Activated T-helper 1 cell treated with anti-CD3 and anti-CD28 coated beads, Interleukin-12 subunit alpha, Interleukin-12 subunit beta, Interleukin-2, Interleukin-4 antibody, amounts not matched to agents 30 ng/mL and 10 ng/mL and 1 ng/mL, durations not matched to agents 14 hours and 24 hours and 36 hours (primary cell): Measurements from ENCODE around the gene KSR2. TPM values are rescaled to one million over a fixed set of nuclear protein-coding genes. Genes with fewer than 3 reads are reported as not detected.

ENCODE experiments used
- DNase-seq: peaks from one replicate; pipeline ENCODE4 v3.0.0; 2021; ENCODE audit warnings: low spot score
- H3K27ac Mint-ChIP-seq: one replicate; pipeline ENCODE4 v1.8.0; 2021; ENCODE audit warnings: mild to moderate bottlenecking, mixed read lengths
- H3K27me3 Mint-ChIP-seq: one replicate; pipeline ENCODE4 v1.8.0; 2022; ENCODE audit warnings: mild to moderate bottlenecking, moderate library complexity, mixed read lengths; ENCODE audit not compliant: insufficient read depth
- H3K36me3 Mint-ChIP-seq: one replicate; pipeline ENCODE4 v1.8.0; 2021; ENCODE audit warnings: low read depth, mixed read lengths
- H3K4me1 Mint-ChIP-seq: one replicate; pipeline ENCODE4 v1.8.0; 2021; ENCODE audit warnings: low read depth, mixed read lengths
- H3K4me3 Mint-ChIP-seq: one replicate; pipeline ENCODE4 v1.8.0; 2021; ENCODE audit warnings: mild to moderate bottlenecking, moderate library complexity, mixed read lengths
- H3K9me3 Mint-ChIP-seq: one replicate; pipeline ENCODE4 v1.8.0; 2021; ENCODE audit warnings: mixed read lengths
- intact Hi-C: fragments of 100-400 bp; cut with micrococcal nuclease; formaldehyde crosslinking; loops from one replicate; pipeline ENCODE4 v1.15.1; 2024
- total RNA-seq: library from RNA; stranded (reverse); gene quantifications from 2 replicates; pipeline ENCODE4 v1.2.3, GENCODE V29; 2022

Gene KSR2
- total RNA-seq, 1 donor from 2014 or later, result 0.08 TPM

- peak; percentile 54 for DNase-seq
- no peak overlapping the region for H3K4me3 Mint-ChIP-seq
- H3K27ac Mint-ChIP-seq, result no peak overlapping the region
- no peaks in the 10 kb centered on the region for H3K36me3 Mint-ChIP-seq
- intact Hi-C loops, result loop anchor here (1.0 kb wide), 2 partner anchors 601 to 625 kb away; no protein-coding TSS in a partner anchor
- H3K9me3 Mint-ChIP-seq, result no peaks in the 10 kb centered on the region
- peaks cover 5% of the 10 kb centered on the region for H3K4me1 Mint-ChIP-seq
- peaks cover 2% of the 10 kb centered on the region for H3K27me3 Mint-ChIP-seq
Observed at GRCh38 chr12:117836999-117837736, 131.6 kb downstream of the KSR2 start.

- H3K27ac Mint-ChIP-seq, result no peak overlapping the region
- intact Hi-C loops, result no loop called here
- H3K27me3 Mint-ChIP-seq, result peaks cover 2% of the 10 kb centered on the region
Observed at GRCh38 chr12:117836476-117836875, 132.3 kb downstream of the KSR2 start.

GRCh38 chr12:117835156-117835555, 133.6 kb downstream of the KSR2 start:
- Mint-ChIP-seq H3K27me3 (peaks cover 2% of the 10 kb centered on the region), H3K36me3 (no peaks in the 10 kb centered on the region), H3K9me3 (peaks cover 9% of the 10 kb centered on the region), H3K4me1 (peaks cover 5% of the 10 kb centered on the region), H3K4me3 (no peak overlapping the region), H3K27ac (no peak overlapping the region)
- intact Hi-C loops, result no loop called here
- no peak for DNase-seq

More at GRCh38 chr12:117836476-117836875, 132.3 kb downstream of the KSR2 start:
- Mint-ChIP-seq H3K4me3 (no peak overlapping the region), H3K36me3 (no peaks in the 10 kb centered on the region), H3K9me3 (no peaks in the 10 kb centered on the region), H3K4me1 (peaks cover 5% of the 10 kb centered on the region)
- no peak for DNase-seq

- Mint-ChIP-seq H3K36me3 (no peaks in the 10 kb centered on the region), H3K27ac (no peak overlapping the region), H3K4me3 (no peak overlapping the region), H3K4me1 (peaks cover 5% of the 10 kb centered on the region), H3K9me3 (peaks cover 32% of the 10 kb centered on the region), H3K27me3 (no peaks in the 10 kb centered on the region)
- intact Hi-C loops, result no loop called here
- DNase-seq, result no peak
Observed at GRCh38 chr12:117832459-117833457, 136.0 kb downstream of the KSR2 start.

- Mint-ChIP-seq H3K9me3 (peaks cover 40% of the 10 kb centered on the region), H3K27me3 (no peaks in the 10 kb centered on the region), H3K4me1 (no peaks in the 10 kb centered on the region), H3K27ac (no peak overlapping the region), H3K4me3 (no peak overlapping the region), H3K36me3 (no peaks in the 10 kb centered on the region)
- intact Hi-C loops, result no loop called here
- DNase-seq, result no peak
Observed at GRCh38 chr12:117830471-117830870, 138.3 kb downstream of the KSR2 start.

- no peak overlapping the region for H3K4me3 Mint-ChIP-seq
Observed at GRCh38 chr12:117829108-117829507, 139.7 kb downstream of the KSR2 start.

GRCh38 chr12:117827660-117828059, 141.1 kb downstream of the KSR2 start:
- intact Hi-C loops, result no loop called here
- no peak for DNase-seq
- Mint-ChIP-seq H3K9me3 (peaks cover 40% of the 10 kb centered on the region), H3K27me3 (no peaks in the 10 kb centered on the region), H3K27ac (no peak overlapping the region), H3K4me3 (no peak overlapping the region), H3K4me1 (no peaks in the 10 kb centered on the region), H3K36me3 (no peaks in the 10 kb centered on the region)

More at GRCh38 chr12:117829108-117829507, 139.7 kb downstream of the KSR2 start:
- no peak for DNase-seq
- Mint-ChIP-seq H3K9me3 (peaks cover 40% of the 10 kb centered on the region), H3K27me3 (no peaks in the 10 kb centered on the region), H3K4me1 (no peaks in the 10 kb centered on the region), H3K36me3 (no peaks in the 10 kb centered on the region), H3K27ac (no peak overlapping the region)
- intact Hi-C loops, result no loop called here

- no peaks in the 10 kb centered on the region for H3K27me3 Mint-ChIP-seq
- no peaks in the 10 kb centered on the region for H3K36me3 Mint-ChIP-seq
- H3K4me1 Mint-ChIP-seq, result no peaks in the 10 kb centered on the region
Observed at GRCh38 chr12:117825827-117826226, 143.0 kb downstream of the KSR2 start.

GRCh38 chr12:117821480-117822175, 147.2 kb downstream of the KSR2 start:
- Mint-ChIP-seq H3K36me3 (no peaks in the 10 kb centered on the region), H3K27me3 (no peaks in the 10 kb centered on the region), H3K4me3 (no peak overlapping the region), H3K27ac (no peak overlapping the region), H3K4me1 (no peaks in the 10 kb centered on the region), H3K9me3 (peaks cover 5% of the 10 kb centered on the region)
- no peak for DNase-seq
- intact Hi-C loops, result no loop called here

More at GRCh38 chr12:117825827-117826226, 143.0 kb downstream of the KSR2 start:
- Mint-ChIP-seq H3K27ac (no peak overlapping the region), H3K4me3 (no peak overlapping the region), H3K9me3 (peaks cover 36% of the 10 kb centered on the region)
- no peak for DNase-seq
- intact Hi-C loops, result no loop called here

- Mint-ChIP-seq H3K4me3 (no peak overlapping the region), H3K27ac (no peak overlapping the region)
- intact Hi-C loops, result no loop called here
Observed at GRCh38 chr12:117820216-117820907, 148.4 kb downstream of the KSR2 start.

GRCh38 chr12:117819160-117819559, 149.6 kb downstream of the KSR2 start:
- Mint-ChIP-seq H3K27me3 (no peaks in the 10 kb centered on the region), H3K9me3 (no peaks in the 10 kb centered on the region), H3K27ac (no peak overlapping the region), H3K4me1 (no peaks in the 10 kb centered on the region), H3K4me3 (no peak overlapping the region), H3K36me3 (no peaks in the 10 kb centered on the region)
- intact Hi-C loops, result no loop called here
- no peak for DNase-seq

More at GRCh38 chr12:117820216-117820907, 148.4 kb downstream of the KSR2 start:
- H3K27me3 Mint-ChIP-seq, result no peaks in the 10 kb centered on the region
- H3K9me3 Mint-ChIP-seq, result no peaks in the 10 kb centered on the region
- no peak for DNase-seq
- no peaks in the 10 kb centered on the region for H3K4me1 Mint-ChIP-seq
- H3K36me3 Mint-ChIP-seq, result no peaks in the 10 kb centered on the region

- Mint-ChIP-seq H3K27ac (no peak overlapping the region), H3K9me3 (no peaks in the 10 kb centered on the region)
Observed at GRCh38 chr12:117818400-117818799, 150.4 kb downstream of the KSR2 start.

More at GRCh38 chr12:117818400-117818799, 150.4 kb downstream of the KSR2 start:
- Mint-ChIP-seq H3K4me3 (no peak overlapping the region), H3K27me3 (no peaks in the 10 kb centered on the region), H3K36me3 (no peaks in the 10 kb centered on the region), H3K4me1 (no peaks in the 10 kb centered on the region)
- no peak for DNase-seq
- intact Hi-C loops, result no loop called here
